LoVo (cell line): Measurements from ENCODE around the gene ARMH1.
"Not testable (repeated sequence)": the region's sequence is repeated elsewhere in the genome, so short reads cannot be mapped to it uniquely, and the experiment has no call there.

ENCODE experiments used
- DNase-seq: peaks from one replicate; pipeline ENCODE4 v3.0.0-alpha.2; 2016; ENCODE audit warnings: low spot score

Gene ARMH1

GRCh38 chr1:44645476-44646244 is 28.9 kb upstream of the ARMH1 start:
- DNase-seq = no peak

GRCh38 chr1:44646261-44647110 is 28.0 kb upstream of the ARMH1 start:
- DNase-seq = no peak

- DNase-seq = no peak
Measured at GRCh38 chr1:44647896-44648295, 26.6 kb upstream of the ARMH1 start.

GRCh38 chr1:44648529-44649250 is 25.8 kb upstream of the ARMH1 start:
- no peak for DNase-seq

GRCh38 chr1:44649788-44650158 is 24.7 kb upstream of the ARMH1 start:
- DNase-seq = no peak

- no peak for DNase-seq
Measured at GRCh38 chr1:44650159-44650831, 24.2 kb upstream of the ARMH1 start.

- no peak for DNase-seq
Measured at GRCh38 chr1:44651069-44651468, 23.4 kb upstream of the ARMH1 start.

- DNase-seq = peak; percentile 63
Measured at GRCh38 chr1:44652445-44653106, 21.9 kb upstream of the ARMH1 start.

GRCh38 chr1:44653107-44653964 is 21.2 kb upstream of the ARMH1 start:
- no peak for DNase-seq

- no peak for DNase-seq
Measured at GRCh38 chr1:44654621-44655187, 19.8 kb upstream of the ARMH1 start.

- no peak for DNase-seq
Measured at GRCh38 chr1:44655609-44656008, 18.9 kb upstream of the ARMH1 start.

- DNase-seq = no peak
Measured at GRCh38 chr1:44659566-44659965, 14.9 kb upstream of the ARMH1 start.

GRCh38 chr1:44660176-44660575 is 14.3 kb upstream of the ARMH1 start:
- DNase-seq = no peak

GRCh38 chr1:44661781-44662682 is 12.5 kb upstream of the ARMH1 start:
- no peak for DNase-seq

- DNase-seq = no peak
Measured at GRCh38 chr1:44662683-44663030, 11.9 kb upstream of the ARMH1 start.

- DNase-seq = no peak
Measured at GRCh38 chr1:44663417-44663816, 11.1 kb upstream of the ARMH1 start.

- DNase-seq = no peak
Measured at GRCh38 chr1:44664730-44665370, 9.7 kb upstream of the ARMH1 start.

GRCh38 chr1:44666719-44667118 is 7.8 kb upstream of the ARMH1 start:
- not testable (repeated sequence) for DNase-seq
